ENCODE data around the gene LHFPL6. TPM values are rescaled to one million over a fixed set of nuclear protein-coding genes. Genes with fewer than 3 reads are reported as not detected.

LHFPL6 gene
- total RNA-seq, 1 donor: 6.2 TPM

- DNase-seq (ENCODE audit: low read depth in 2 of 3, low spot score in 2 of 3): no peak
Observed at GRCh38 chr13:39521701-39522100, 81.3 kb downstream of the LHFPL6 start.

GRCh38 chr13:39516096-39516495 is 86.9 kb downstream of the LHFPL6 start:
- no peak for DNase-seq (ENCODE audit: low read depth in 2 of 3, low spot score in 2 of 3)

GRCh38 chr13:39515224-39515714 is 87.7 kb downstream of the LHFPL6 start:
- no peak for DNase-seq (ENCODE audit: low read depth in 2 of 3, low spot score in 2 of 3)

- DNase-seq (ENCODE audit: low read depth in 2 of 3, low spot score in 2 of 3): no peak
Observed at GRCh38 chr13:39512687-39513086, 90.3 kb downstream of the LHFPL6 start.

- no peak for DNase-seq (ENCODE audit: low read depth in 2 of 3, low spot score in 2 of 3)
Observed at GRCh38 chr13:39510316-39510695, 92.7 kb downstream of the LHFPL6 start.

- no peak for DNase-seq (ENCODE audit: low read depth in 2 of 3, low spot score in 2 of 3)
Observed at GRCh38 chr13:39509616-39510315, 93.2 kb downstream of the LHFPL6 start.

GRCh38 chr13:39506559-39507390 is 96.2 kb downstream of the LHFPL6 start:
- no peak for DNase-seq (ENCODE audit: low read depth in 2 of 3, low spot score in 2 of 3)

GRCh38 chr13:39505151-39505550 is 97.8 kb downstream of the LHFPL6 start:
- no peak for DNase-seq (ENCODE audit: low read depth in 2 of 3, low spot score in 2 of 3)

- DNase-seq (ENCODE audit: low read depth in 2 of 3, low spot score in 2 of 3): no peak
Observed at GRCh38 chr13:39503048-39503447, 99.9 kb downstream of the LHFPL6 start.

- DNase-seq (ENCODE audit: low read depth in 2 of 3, low spot score in 2 of 3): no peak
Observed at GRCh38 chr13:39501702-39502324, 101.2 kb downstream of the LHFPL6 start.

GRCh38 chr13:39499604-39500003 is 103.4 kb downstream of the LHFPL6 start:
- no peak for DNase-seq (ENCODE audit: low read depth in 2 of 3, low spot score in 2 of 3)

GRCh38 chr13:39498471-39499114 is 104.4 kb downstream of the LHFPL6 start:
- DNase-seq (ENCODE audit: low read depth in 2 of 3, low spot score in 2 of 3): no peak

- DNase-seq (ENCODE audit: low read depth in 2 of 3, low spot score in 2 of 3): no peak
Observed at GRCh38 chr13:39496506-39496905, 106.5 kb downstream of the LHFPL6 start.

GRCh38 chr13:39494633-39495032 is 108.4 kb downstream of the LHFPL6 start:
- DNase-seq (ENCODE audit: low read depth in 2 of 3, low spot score in 2 of 3): no peak

- DNase-seq (ENCODE audit: low read depth in 2 of 3, low spot score in 2 of 3): no peak
Observed at GRCh38 chr13:39494006-39494405, 109.0 kb downstream of the LHFPL6 start.

GRCh38 chr13:39490136-39490535 is 112.9 kb downstream of the LHFPL6 start:
- DNase-seq (ENCODE audit: low read depth in 2 of 3, low spot score in 2 of 3): no peak

GRCh38 chr13:39486758-39487157 is 116.2 kb downstream of the LHFPL6 start:
- DNase-seq (ENCODE audit: low read depth in 2 of 3, low spot score in 2 of 3): no peak

GRCh38 chr13:39485314-39485700 is 117.7 kb downstream of the LHFPL6 start:
- DNase-seq (ENCODE audit: low read depth in 2 of 3, low spot score in 2 of 3): no peak

- no peak for DNase-seq (ENCODE audit: low read depth in 2 of 3, low spot score in 2 of 3)
Observed at GRCh38 chr13:39484506-39485313, 118.3 kb downstream of the LHFPL6 start.

- no peak for DNase-seq (ENCODE audit: low read depth in 2 of 3, low spot score in 2 of 3)
Observed at GRCh38 chr13:39483326-39483725, 119.7 kb downstream of the LHFPL6 start.
